H1 (cell line): ENCODE data around the gene RBM42. TPM values are rescaled to one million over a fixed set of nuclear protein-coding genes. Genes with fewer than 3 reads are reported as not detected.

ENCODE experiments used
- CTCF ChIA-PET: fragments of 300-600 bp; sonication (Branson Sonifier 250); formaldehyde crosslinking; loops from one replicate; lab custom pipeline; 2021; ENCODE audit not compliant: partially characterized antibody; lab: Charles Lee
- POLR2A ChIA-PET: fragments of 300-600 bp; sonication (Branson Sonifier 250); formaldehyde crosslinking; loops from one replicate; lab custom pipeline; 2021; ENCODE audit warnings: inconsistent platforms; ENCODE audit not compliant: partially characterized antibody; lab: Charles Lee
- DNase-seq, 2 experiments: peaks; one replicate each; pipeline versions ENCODE4 v3.0.0 to v3.0.0-alpha.2; 2010 to 2022; ENCODE audit warnings: low spot score in 2 of 2, low read depth in 1 of 2, mixed read lengths in 1 of 2
- FAIRE-seq: peaks from 2 replicates; lab custom pipeline; 2011; peaks lifted over from hg19 to GRCh38; lab: Jason Lieb, UNC
- H2AFZ ChIP-seq: 2 replicates; pipeline ENCODE4 v1.8.1; 2012; ENCODE audit warnings: low read length, inconsistent platforms
- H2AK5ac ChIP-seq: 2 replicates; pipeline ENCODE4 v1.6.1; 2013; ENCODE audit warnings: low read depth, low read length
- H2BK120ac ChIP-seq: replicated peaks from 2 replicates; pipeline ENCODE3; 2013; ENCODE audit warnings: low read depth, low read length, inconsistent platforms
- H2BK12ac ChIP-seq: 2 replicates; pipeline ENCODE4 v1.6.1; 2013; ENCODE audit warnings: low read depth, low read length
- H2BK15ac ChIP-seq: 2 replicates; pipeline ENCODE4 v1.6.1; 2013; ENCODE audit warnings: low read length
- H2BK20ac ChIP-seq: 2 replicates; pipeline ENCODE4 v1.6.1; 2013; ENCODE audit warnings: low read length
- H2BK5ac ChIP-seq: 2 replicates; pipeline ENCODE4 v1.6.1; 2013; ENCODE audit warnings: low read depth, low read length
- H3K14ac ChIP-seq: 2 replicates; pipeline ENCODE4 v1.6.1; 2013; ENCODE audit warnings: inconsistent platforms; ENCODE audit not compliant: insufficient read length
- H3K18ac ChIP-seq: 2 replicates; pipeline ENCODE4 v1.6.1; 2013; ENCODE audit warnings: low read length; ENCODE audit errors: extremely low read depth
- H3K23ac ChIP-seq: 2 replicates; pipeline ENCODE4 v1.6.1; 2013; ENCODE audit warnings: inconsistent platforms; ENCODE audit not compliant: insufficient read length
- H3K23me2 ChIP-seq: 2 replicates; pipeline ENCODE4 v1.6.1; 2013; ENCODE audit warnings: low read depth, low read length
- H3K27ac ChIP-seq: 2 replicates; pipeline ENCODE4 v1.6.1; 2011; ENCODE audit warnings: low read depth, low read length, inconsistent platforms
- H3K27me3 ChIP-seq, 4 experiments: replicated peaks in 1 of 4; 1 replicate in 1 of 4; 2 replicates in 3 of 4; pipeline versions ENCODE4 v1.6.1 to v1.8.1; 2011 to 2013; ENCODE audit warnings: low read length in 3 of 4, mild to moderate bottlenecking in 3 of 4, inconsistent platforms in 2 of 4, mixed read lengths in 2 of 4, moderate library complexity in 1 of 4; ENCODE audit not compliant: control insufficient read depth in 3 of 4, insufficient read depth in 3 of 4; ENCODE audit errors: extremely low read depth in 1 of 4
- H3K36me3 ChIP-seq, 4 experiments: 2 replicates each; pipeline versions ENCODE4 v1.6.1 to v1.8.1; 2011 to 2013; ENCODE audit warnings: mild to moderate bottlenecking in 4 of 4, low read length in 3 of 4, moderate library complexity in 2 of 4, control low read depth in 1 of 4, inconsistent platforms in 1 of 4; ENCODE audit not compliant: insufficient read depth in 4 of 4, control insufficient read depth in 2 of 4
- H3K4ac ChIP-seq: replicated peaks from 2 replicates; pipeline ENCODE3; 2013; ENCODE audit warnings: low read length, low read depth, mixed read lengths, inconsistent platforms; ENCODE audit not compliant: insufficient read length
- H3K4me1 ChIP-seq, 4 experiments: replicated peaks in 1 of 4; 1 replicate in 1 of 4; 2 replicates in 3 of 4; pipeline versions ENCODE4 v1.6.1 to v1.8.1; 2011 to 2013; ENCODE audit warnings: low read length in 3 of 4, inconsistent platforms in 2 of 4, mixed read lengths in 1 of 4; ENCODE audit not compliant: insufficient read depth in 4 of 4, control insufficient read depth in 3 of 4
- H3K4me2 ChIP-seq, 2 experiments: 2 replicates each; pipeline versions ENCODE4 v1.6.1 to v1.8.1; 2011 to 2013; ENCODE audit warnings: low read depth in 2 of 2, low read length in 2 of 2, control low read depth in 1 of 2, inconsistent platforms in 1 of 2, mild to moderate bottlenecking in 1 of 2; ENCODE audit not compliant: insufficient read depth in 1 of 2
- H3K4me3 ChIP-seq, 4 experiments: fragments of 200-600, 300-600 bp in 1 of 4; sonication (generic), shearing (Covaris generic), sonication (Bioruptor Twin) in 1 of 4; 2 replicates each; pipeline versions ENCODE4 v1.5.1 to v1.8.1; 2011 to 2016; ENCODE audit warnings: low read length in 4 of 4, low read depth in 3 of 4, control low read depth in 2 of 4, inconsistent platforms in 2 of 4, mild to moderate bottlenecking in 2 of 4, mixed read lengths in 1 of 4, moderate library complexity in 1 of 4; ENCODE audit not compliant: insufficient read depth in 2 of 4; ENCODE audit errors: extremely low read depth in 1 of 4
- H3K56ac ChIP-seq: replicated peaks from 2 replicates; pipeline ENCODE3; 2013; ENCODE audit warnings: low read depth, mild to moderate bottlenecking, mixed read lengths, low read length, inconsistent platforms; ENCODE audit not compliant: insufficient read length
- H3K79me1 ChIP-seq: 2 replicates; pipeline ENCODE4 v1.6.1; 2013; ENCODE audit warnings: low read depth, low read length, control low read depth
- H3K79me2 ChIP-seq, 2 experiments: 2 replicates each; pipeline versions ENCODE4 v1.6.1 to v1.8.1; 2012 to 2013; ENCODE audit warnings: low read length in 2 of 2, mild to moderate bottlenecking in 2 of 2, inconsistent platforms in 1 of 2; ENCODE audit not compliant: insufficient read depth in 2 of 2, control insufficient read depth in 1 of 2
- H3K9ac ChIP-seq, 4 experiments: replicated peaks in 1 of 4; 1 replicate in 1 of 4; 2 replicates in 3 of 4; pipeline versions ENCODE4 v1.6.1 to v1.8.1; 2011 to 2013; ENCODE audit warnings: low read depth in 3 of 4, low read length in 3 of 4, control low read depth in 2 of 4, mild to moderate bottlenecking in 2 of 4, moderate library complexity in 2 of 4, inconsistent platforms in 1 of 4; ENCODE audit errors: extremely low read depth in 1 of 4
- H3K9me3 ChIP-seq, 2 experiments: 2 replicates each; pipeline versions ENCODE4 v1.6.1 to v1.8.1; 2012 to 2013; ENCODE audit warnings: mild to moderate bottlenecking in 2 of 2, moderate library complexity in 2 of 2, control low read depth in 1 of 2, inconsistent platforms in 1 of 2, low read depth in 1 of 2, low read length in 1 of 2, mixed read lengths in 1 of 2; ENCODE audit not compliant: insufficient read depth in 2 of 2
- H4K20me1 ChIP-seq, 2 experiments: replicated peaks in 1 of 2; 2 replicates each; pipeline versions ENCODE3 to v1.8.1; 2011 to 2013; ENCODE audit warnings: inconsistent platforms in 2 of 2, low read length in 2 of 2, mild to moderate bottlenecking in 1 of 2; ENCODE audit not compliant: insufficient read depth in 2 of 2, control insufficient read depth in 1 of 2
- H4K5ac ChIP-seq: 2 replicates; pipeline ENCODE4 v1.6.1; 2013; ENCODE audit warnings: low read length, low read depth, mixed read lengths, inconsistent platforms; ENCODE audit not compliant: insufficient read length
- H4K8ac ChIP-seq: 2 replicates; pipeline ENCODE4 v1.8.0; 2013; ENCODE audit warnings: mild to moderate bottlenecking, moderate library complexity, low read length, inconsistent platforms; ENCODE audit not compliant: insufficient read depth; ENCODE audit errors: extremely low read depth
- H4K91ac ChIP-seq: replicated peaks from 2 replicates; pipeline ENCODE3; 2013; ENCODE audit warnings: low read length, mixed read lengths, inconsistent platforms; ENCODE audit not compliant: insufficient read length
- CEBPB ChIP-seq: IDR thresholded peaks from 2 replicates; pipeline ENCODE4 v1.6.1; 2012; ENCODE audit warnings: low read depth, low read length
- EZH2 ChIP-seq: fragments of 200-600 bp; sonication (generic); IDR thresholded peaks from 2 replicates; pipeline ENCODE4 v1.7.1; 2012; ENCODE audit warnings: low read depth, mild to moderate bottlenecking, moderate library complexity, low read length, inconsistent platforms; ENCODE audit not compliant: severe bottlenecking
- RAD21 ChIP-seq, 2 experiments: IDR thresholded peaks in 1 of 2; conservative IDR thresholded peaks in 1 of 2; 2 replicates each; pipeline ENCODE4 v1.6.1; 2011; ENCODE audit warnings: low read depth in 2 of 2, low read length in 2 of 2, improper control_type of control experiment in 1 of 2, inconsistent platforms in 1 of 2, mild to moderate bottlenecking in 1 of 2, moderate library complexity in 1 of 2
- SIX5 ChIP-seq: IDR thresholded peaks from 2 replicates; pipeline ENCODE4 v1.6.1; 2011; ENCODE audit warnings: mild to moderate bottlenecking, low read depth, low read length
- TCF12 ChIP-seq: IDR thresholded peaks from 2 replicates; pipeline ENCODE4 v1.6.1; 2011; ENCODE audit warnings: low read depth, mild to moderate bottlenecking, low read length
- TEAD4 ChIP-seq: IDR thresholded peaks from 2 replicates; pipeline ENCODE4 v1.6.1; 2012; ENCODE audit warnings: low read depth, low read length, inconsistent platforms, mixed read lengths
- WGBS, 2 experiments: shearing (Covaris generic) in 1 of 2; methylation state at CpG; one replicate each; pipeline versions ENCODE4 v1.1.6 to v1.1.7; 2013 to 2015; ENCODE audit warnings: low lambda C conversion rate in 2 of 2, mixed read lengths in 2 of 2, inconsistent platforms in 1 of 2, low coverage in 1 of 2, missing lambda C conversion rate in 1 of 2; ENCODE audit not compliant: insufficient replicate concordance in 2 of 2, insufficient coverage in 1 of 2, insufficient read length in 1 of 2; ENCODE audit errors: extremely low coverage in 1 of 2, missing lambda C conversion rate in 1 of 2; 5-methylcytosine and 5-hydroxymethylcytosine counted together
- polyA plus RNA-seq, 7 experiments: library from polyadenylated mRNA; depleted of rRNA in 3 of 7; stranded (reverse) in 5 of 7; unstranded in 2 of 7; fragments of >200 nt in 5 of 7; fragments of 200-250 nt in 2 of 7; gene quantifications; 1 replicate in 5 of 7; 2 replicates in 1 of 7; 4 replicates in 1 of 7; pipeline versions ENCODE4 v1.2.1 to v1.2.3, GENCODE V29; 2011 to 2013; ENCODE audit warnings: missing spikeins in 2 of 7, mixed read lengths in 2 of 7
- total RNA-seq: library from RNA; stranded (reverse); fragmentation: NEBNext Ultra II Directional; extraction: Animal tissue kit (Norgen Biotek cat#: 25700); gene quantifications from 2 replicates; pipeline ENCODE4 v1.2.1, GENCODE V29; 2021

RBM42 gene
- total and polyA plus RNA-seq, 2 of the 8 experiments (the other 6 are each of a cell fraction or from before 2014, with no cell fraction given): 59.8 to 80.8 TPM

GRCh38 chr19:35623327-35624010 lies 5.4 kb upstream of the RBM42 start:
- H3K56ac ChIP-seq: no peak overlapping the region
- no peak overlapping the region for H3K4me3 ChIP-seq
- H3K4me1 ChIP-seq: peaks cover 0 to 4% (median 1%) of the 10 kb centered on the region in 4 experiments; a peak in 2 of 7 replicates
- no peak overlapping the region for H2BK15ac ChIP-seq
- no peak overlapping the region for H3K23ac ChIP-seq
- no peak overlapping the region for H2BK5ac ChIP-seq
- no peak overlapping the region for H3K14ac ChIP-seq
- no peaks in the 10 kb centered on the region for H3K79me1 ChIP-seq
- H2BK12ac ChIP-seq: no peak overlapping the region
- H3K27me3 ChIP-seq: no peaks in the 10 kb centered on the region
- H3K9me3 ChIP-seq: no peaks in the 10 kb centered on the region
- DNase-seq (no peak), FAIRE-seq (no peak)
- no peak overlapping the region for H2AK5ac ChIP-seq
- no peak overlapping the region for H2BK120ac ChIP-seq
- H3K9ac ChIP-seq: no peak overlapping the region
- H2AFZ ChIP-seq: no peak overlapping the region
- H4K20me1 ChIP-seq: peaks cover 0 to 4% of the 10 kb centered on the region in 2 experiments
- POLR2A ChIA-PET: interaction anchor here (0.7 to 2.7 kb wide), 7 partner anchors 11 to 113 kb away, joined by 3 to 13 read pairs (median 3); partner anchors contain the start of genes COX6B1 and HAUS5
- H3K79me2 ChIP-seq: no peaks in the 10 kb centered on the region
- TF ChIP-seq RAD21 (IDR thresholded peaks at IDR 0.05 in 1 of 2, conservative IDR thresholded peaks at IDR 0.05 in 1 of 2; ENCODE audit: low read depth in 2 of 2, low read length in 2 of 2) (no peak), EZH2 (no peak), CEBPB (no peak), TCF12 (no peak), TEAD4 (no peak), SIX5 (no peak)
- WGBS, 2 experiments: 92% methylated on average over 6 of the region's 6 CpGs; no CpG with 5 or more reads in 1 of the 2 experiments
- no peak overlapping the region for H3K4ac ChIP-seq
- H4K91ac ChIP-seq: no peak overlapping the region
- no peak overlapping the region for H3K4me2 ChIP-seq
- H3K27ac ChIP-seq: no peak overlapping the region
- peaks cover 2 to 7% (median 5%) of the 10 kb centered on the region in 4 experiments; a peak in 3 of 8 replicates for H3K36me3 ChIP-seq
- H3K18ac ChIP-seq: no peak overlapping the region
- H2BK20ac ChIP-seq: no peak overlapping the region
- H3K23me2 ChIP-seq: peaks cover 4% of the 10 kb centered on the region
- CTCF ChIA-PET: interaction anchor here (0.6 to 3.6 kb wide), 7 partner anchors 11 to 469 kb away, joined by 3 to 14 read pairs (median 3); partner anchors contain the start of genes FXYD5 and HAUS5
- no peak overlapping the region for H4K5ac ChIP-seq
- no peak overlapping the region for H4K8ac ChIP-seq
